Osteoblast (primary cell): ENCODE measurements around the gene LAD1. TPM values are rescaled to one million over a fixed set of nuclear protein-coding genes. Genes with fewer than 3 reads are reported as not detected.
A peak's percentile ranks its signal among the peaks of the same experiment; 100 is the strongest.

Experiments used
- DNase-seq: peaks from one replicate; pipeline ENCODE4 v3.0.0; 2011; ENCODE audit warnings: low spot score, mixed read lengths; ENCODE audit not compliant: insufficient read length; ENCODE audit errors: missing footprints
- H2AFZ ChIP-seq: 2 replicates; pipeline ENCODE4 v1.6.0; 2011; ENCODE audit warnings: mild to moderate bottlenecking, low read length
- H3K27ac ChIP-seq: 2 replicates; pipeline ENCODE4 v1.5.1; 2011; ENCODE audit warnings: mild to moderate bottlenecking, low read depth, low read length, moderate library complexity
- H3K27me3 ChIP-seq: 2 replicates; pipeline ENCODE4 v1.6.0; 2012; ENCODE audit warnings: mild to moderate bottlenecking, control low read depth, inconsistent platforms, low read length, moderate library complexity; ENCODE audit not compliant: insufficient read depth
- H3K36me3 ChIP-seq: 2 replicates; pipeline ENCODE4 v1.5.1; 2011; ENCODE audit warnings: mild to moderate bottlenecking, low read length, control low read depth, moderate library complexity; ENCODE audit not compliant: insufficient read depth
- H3K4me1 ChIP-seq: 2 replicates; pipeline ENCODE4 v1.5.1; 2011; ENCODE audit warnings: mild to moderate bottlenecking, low read length, control low read depth, moderate library complexity; ENCODE audit not compliant: insufficient read depth
- H3K4me2 ChIP-seq: 2 replicates; pipeline ENCODE4 v1.6.0; 2011; ENCODE audit warnings: mild to moderate bottlenecking, low read length; ENCODE audit not compliant: insufficient read depth
- H3K4me3 ChIP-seq: fragments of 200-600 bp; sonication (generic); 3 replicates; pipeline ENCODE4 v1.5.1; 2012; ENCODE audit warnings: mild to moderate bottlenecking, low read length, inconsistent platforms; ENCODE audit not compliant: insufficient read depth
- H3K79me2 ChIP-seq: 2 replicates; pipeline ENCODE4 v1.6.0; 2012; ENCODE audit warnings: mild to moderate bottlenecking, low read length, control low read depth, inconsistent platforms; ENCODE audit not compliant: insufficient read depth
- H3K9me3 ChIP-seq: 2 replicates; pipeline ENCODE4 v1.5.1; 2011; ENCODE audit warnings: low read depth, low read length, control low read depth
- H4K20me1 ChIP-seq: 2 replicates; pipeline ENCODE4 v1.6.0; 2012; ENCODE audit warnings: mild to moderate bottlenecking, low read length, control low read depth; ENCODE audit not compliant: insufficient read depth
- CTCF ChIP-seq: IDR thresholded peaks from 2 replicates; pipeline ENCODE4 v1.5.1; 2011; ENCODE audit warnings: mild to moderate bottlenecking, low read depth, low read length, moderate library complexity; ENCODE audit errors: extremely low read depth
- total RNA-seq: library from RNA; depleted of rRNA; stranded (reverse); fragments of >200 nt; gene quantifications from 2 replicates; pipeline ENCODE4 v1.2.3, GENCODE V29; 2012

Gene LAD1
- total RNA-seq, 1 donor = not detected

- DNase-seq = no peak
- H3K4me1 ChIP-seq = peaks cover 7% of the 10 kb centered on the region
- peak overlapping the region; percentile 8 for H2AFZ ChIP-seq
Observed at GRCh38 chr1:201444792-201445191, 45.7 kb upstream of the LAD1 start.

GRCh38 chr1:201443747-201444146 lies 44.6 kb upstream of the LAD1 start:
- Histone ChIP-seq H3K9me3 (peaks cover 2% of the 10 kb centered on the region), H4K20me1 (no peaks in the 10 kb centered on the region), H3K79me2 (no peaks in the 10 kb centered on the region), H3K4me1 (peaks cover 7% of the 10 kb centered on the region), H3K4me3 (no peak overlapping the region), H3K27ac (no peak overlapping the region), H2AFZ (no peak overlapping the region), H3K27me3 (no peaks in the 10 kb centered on the region), H3K4me2 (no peak overlapping the region), H3K36me3 (no peaks in the 10 kb centered on the region)
- TF ChIP-seq CTCF = no peak
- no peak for DNase-seq

More at GRCh38 chr1:201444792-201445191, 45.7 kb upstream of the LAD1 start:
- Histone ChIP-seq H3K27me3 (no peaks in the 10 kb centered on the region), H3K9me3 (peaks cover 2% of the 10 kb centered on the region), H3K4me3 (no peak overlapping the region), H3K36me3 (no peaks in the 10 kb centered on the region), H3K79me2 (no peaks in the 10 kb centered on the region), H4K20me1 (no peaks in the 10 kb centered on the region), H3K27ac (no peak overlapping the region), H3K4me2 (no peak overlapping the region)
- TF ChIP-seq CTCF = no peak

GRCh38 chr1:201436969-201437368 lies 37.8 kb upstream of the LAD1 start:
- Histone ChIP-seq H2AFZ (no peak overlapping the region), H3K4me1 (peaks cover 6% of the 10 kb centered on the region), H3K36me3 (no peaks in the 10 kb centered on the region), H3K4me3 (no peak overlapping the region), H4K20me1 (no peaks in the 10 kb centered on the region), H3K79me2 (no peaks in the 10 kb centered on the region), H3K4me2 (no peak overlapping the region), H3K27ac (no peak overlapping the region), H3K27me3 (peaks cover 4% of the 10 kb centered on the region), H3K9me3 (peaks cover 2% of the 10 kb centered on the region)
- TF ChIP-seq CTCF = no peak
- DNase-seq = no peak

- no peak for DNase-seq
- H2AFZ ChIP-seq = no peak overlapping the region
- H3K4me3 ChIP-seq = no peak overlapping the region
- peaks cover 4% of the 10 kb centered on the region for H3K27me3 ChIP-seq
- no peaks in the 10 kb centered on the region for H4K20me1 ChIP-seq
- H3K36me3 ChIP-seq = no peaks in the 10 kb centered on the region
- H3K27ac ChIP-seq = no peak overlapping the region
- TF ChIP-seq CTCF = no peak
- peaks cover 2% of the 10 kb centered on the region for H3K9me3 ChIP-seq
- peaks cover 6% of the 10 kb centered on the region for H3K4me1 ChIP-seq
- no peak overlapping the region for H3K4me2 ChIP-seq
- H3K79me2 ChIP-seq = no peaks in the 10 kb centered on the region
Observed at GRCh38 chr1:201436393-201436792, 37.3 kb upstream of the LAD1 start.
